ENCODE results near the gene MAT2A. TPM values are rescaled to one million over a fixed set of nuclear protein-coding genes. Genes with fewer than 3 reads are reported as not detected.

MAT2A gene
- total RNA-seq, result 165 TPM

DNA sequence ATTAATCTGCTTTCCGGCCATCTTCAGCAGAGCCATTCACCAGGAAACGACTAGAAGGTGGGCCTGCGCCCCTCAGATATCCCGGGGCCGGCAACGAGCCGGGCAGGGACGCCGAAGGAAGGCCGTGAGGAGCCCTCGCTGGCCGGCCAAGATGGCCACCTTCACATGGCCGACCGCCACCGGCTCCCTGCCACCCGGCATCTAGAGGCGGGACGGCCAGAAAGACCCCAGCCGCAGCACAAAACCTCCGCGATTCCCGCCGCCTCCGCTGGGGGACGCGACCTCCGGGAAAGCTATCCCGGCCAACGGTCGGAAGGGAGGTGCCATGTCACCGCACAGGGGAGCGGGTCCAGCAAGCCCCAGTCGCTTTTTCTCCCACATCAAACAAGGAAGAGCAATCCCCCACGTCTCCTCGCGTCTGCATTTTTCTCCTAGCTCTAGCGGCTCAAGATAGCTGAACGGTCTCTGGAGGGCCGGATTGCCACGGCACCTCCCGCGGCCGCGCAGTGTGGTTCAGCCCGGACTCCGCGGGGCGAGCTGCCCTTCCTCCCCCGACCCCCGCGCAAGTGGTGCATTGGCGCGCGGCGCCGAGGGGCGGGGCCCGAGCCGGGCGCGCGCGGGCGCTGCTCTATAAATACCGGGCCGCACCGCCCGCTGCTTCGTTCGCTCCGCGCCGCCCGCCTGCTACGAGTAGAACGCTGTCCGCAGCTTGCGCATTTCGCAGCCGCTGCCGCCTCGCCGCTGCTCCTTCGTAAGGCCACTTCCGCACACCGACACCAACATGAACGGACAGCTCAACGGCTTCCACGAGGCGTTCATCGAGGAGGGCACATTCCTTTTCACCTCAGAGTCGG, at the start of gene MAT2A:
MAT2A (plus strand) TSS at position 662 of the 854 bp plus-strand sequence; CDS start at position 782, 120 bp downstream.

GRCh38 chr2:85561280-85562212, 22.6 kb downstream of the MAT2A start, which contains the start of gene GGCX:
Gene GGCX (minus strand): TSS chr2:85561493. CDS start chr2:85561428, 65 bp downstream.

DNA sequence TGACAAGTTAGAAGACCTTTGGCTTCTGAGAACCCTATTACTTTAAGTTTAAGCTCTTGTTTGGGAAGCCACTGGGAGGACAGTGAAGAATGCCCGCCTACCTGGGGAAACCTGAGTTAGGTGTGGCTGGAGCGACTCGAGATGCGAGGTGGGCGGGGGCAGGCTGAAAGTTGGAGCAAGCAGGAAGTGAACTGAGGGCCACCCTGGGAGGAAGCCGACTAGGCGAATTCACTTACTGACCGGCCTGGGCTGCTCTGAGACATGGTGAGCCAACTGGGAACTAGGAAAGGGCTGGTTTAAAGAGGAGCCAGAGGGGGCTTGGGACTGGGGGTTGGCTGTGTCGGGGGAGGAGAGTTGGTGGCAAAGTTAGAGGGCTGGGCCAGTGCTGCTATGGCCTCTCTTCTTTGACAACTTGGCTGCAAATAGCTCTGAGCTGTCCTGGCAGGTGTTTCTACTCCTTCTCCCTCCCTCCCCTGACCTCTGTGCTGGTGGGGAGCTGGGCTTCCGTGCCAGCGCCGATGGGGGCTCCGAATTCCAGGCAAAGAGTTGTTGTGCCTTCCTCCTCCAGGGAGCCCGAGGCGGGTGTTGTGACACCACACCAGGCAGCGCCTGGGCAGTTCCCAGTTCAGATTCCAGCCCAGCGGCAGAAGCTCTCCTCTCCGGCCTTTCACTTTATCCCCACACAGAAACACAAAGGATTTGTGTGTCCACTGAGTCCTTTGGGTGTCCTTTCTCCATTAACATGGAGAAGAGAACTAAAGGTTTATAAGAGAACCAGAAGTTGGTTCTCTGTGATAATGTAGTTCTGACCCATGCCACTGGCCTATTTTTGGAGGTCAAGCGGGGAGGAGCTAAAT, 38.6 kb downstream of the MAT2A start, which contains the start of gene VAMP8:
VAMP8 (plus strand) TSS at position 201 of the 857 bp plus-strand sequence; CDS start at position 262, 61 bp downstream.

DNA sequence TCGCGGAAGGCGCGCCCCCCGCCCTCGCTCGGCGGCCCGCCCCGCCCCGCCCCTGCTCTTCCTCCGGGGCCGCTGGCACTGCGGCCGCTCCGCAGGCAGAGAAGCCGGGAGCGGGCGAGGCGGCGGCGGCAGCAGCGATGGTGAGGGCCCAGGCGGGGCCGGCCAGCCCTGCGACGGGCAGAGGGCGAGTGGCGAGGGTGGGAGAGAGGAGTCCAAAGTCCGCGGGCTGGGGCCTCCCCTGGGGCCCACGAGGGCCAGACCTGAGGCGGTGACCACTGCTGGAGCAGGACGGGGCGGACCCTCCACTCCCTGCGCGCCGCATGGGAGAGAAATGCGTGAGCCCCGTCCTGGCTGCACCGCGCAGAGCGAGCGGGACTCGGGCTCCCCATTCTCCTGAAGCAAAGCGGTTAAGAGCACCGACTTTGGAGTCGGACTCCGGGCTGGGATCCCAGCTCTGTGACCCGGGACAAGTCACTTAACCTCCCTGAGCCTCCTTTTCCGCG, 45.4 kb downstream of the MAT2A start, which contains the start of gene VAMP5:
VAMP5 (plus strand) TSS at position 78 of the 503 bp plus-strand sequence; CDS start at position 138, 60 bp downstream.

Other genes with a start within 250 kb of the MAT2A start
- gene TGOLN2, start 211.2 kb upstream of the MAT2A start, total RNA-seq, result 86.6 TPM
- 23.0 TPM for gene RETSAT, start 184.6 kb upstream of the MAT2A start, total RNA-seq
- 28.5 TPM for gene ELMOD3, start 184.4 kb upstream of the MAT2A start, total RNA-seq
- 27.8 TPM for gene CAPG, start 128.8 kb upstream of the MAT2A start, total RNA-seq
- gene SH2D6, start 120.5 kb upstream of the MAT2A start, total RNA-seq, result not detected
- gene GGCX, start 22.3 kb downstream of the MAT2A start, total RNA-seq, result 48.6 TPM
- 8.5 TPM for gene VAMP8, start 38.4 kb downstream of the MAT2A start, total RNA-seq
- gene VAMP5, start 45.3 kb downstream of the MAT2A start, total RNA-seq, result 10.7 TPM
- 67.1 TPM for gene RNF181, start 56.6 kb downstream of the MAT2A start, total RNA-seq
- 4.0 TPM for gene TMEM150A, start 63.5 kb downstream of the MAT2A start, total RNA-seq
- 27.0 TPM for gene C2orf68, start 72.9 kb downstream of the MAT2A start, total RNA-seq
- gene USP39, start 77.0 kb downstream of the MAT2A start, total RNA-seq, result 55.5 TPM
- gene SFTPB, start 129.0 kb downstream of the MAT2A start, total RNA-seq, result not detected
- 0.27 TPM for gene GNLY, start 155.2 kb downstream of the MAT2A start, total RNA-seq
- gene ATOH8, start 214.8 kb downstream of the MAT2A start, total RNA-seq, result 17.6 TPM

Measured in camera-type eye (tissue), 1 donor.